ENCODE results near the gene SKA2. TPM values are rescaled to one million over a fixed set of nuclear protein-coding genes. Genes with fewer than 3 reads are reported as not detected.

Gene SKA2
- total and polyA plus RNA-seq, 9 of the 15 experiments (the other 6 are each of a cell fraction or from before 2014, with no cell fraction given) = 58.1 to 183 (median 133) TPM

DNA sequence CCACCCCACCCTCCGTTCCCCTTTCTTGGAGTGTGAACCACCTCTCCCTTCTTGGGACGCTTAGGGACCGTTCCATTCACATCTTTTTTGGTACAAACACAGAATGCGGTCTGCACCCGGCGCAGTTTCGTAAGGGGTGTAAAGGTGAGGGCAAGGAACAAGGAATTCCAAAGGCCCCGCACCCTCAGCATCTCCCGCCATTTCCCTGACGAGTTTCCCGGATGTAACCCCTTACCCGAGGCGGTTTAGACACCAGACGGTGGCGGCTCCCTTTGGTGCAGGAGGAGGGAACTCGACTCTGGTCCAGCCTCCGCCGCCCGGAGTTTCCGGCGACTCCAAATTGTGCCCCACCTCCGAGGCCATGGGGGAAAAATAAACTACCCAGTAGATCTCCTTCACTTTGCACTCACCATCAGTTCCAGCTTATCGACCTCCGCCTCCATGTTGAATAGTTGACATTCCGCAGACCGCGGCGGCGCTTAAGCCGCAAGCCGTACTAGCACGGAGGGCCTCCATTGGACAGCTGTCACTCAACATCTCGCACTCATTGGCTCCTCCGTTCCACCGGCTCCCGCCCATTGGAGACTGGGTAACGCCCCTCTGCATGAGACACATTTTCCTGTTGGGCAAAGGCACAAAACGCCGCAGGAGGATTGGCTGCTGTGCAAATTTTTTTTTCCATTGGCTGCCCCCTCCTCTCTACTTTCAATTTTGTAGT, at the start of gene SKA2 (continued):
- TF ChIP-seq, protein P1, sequence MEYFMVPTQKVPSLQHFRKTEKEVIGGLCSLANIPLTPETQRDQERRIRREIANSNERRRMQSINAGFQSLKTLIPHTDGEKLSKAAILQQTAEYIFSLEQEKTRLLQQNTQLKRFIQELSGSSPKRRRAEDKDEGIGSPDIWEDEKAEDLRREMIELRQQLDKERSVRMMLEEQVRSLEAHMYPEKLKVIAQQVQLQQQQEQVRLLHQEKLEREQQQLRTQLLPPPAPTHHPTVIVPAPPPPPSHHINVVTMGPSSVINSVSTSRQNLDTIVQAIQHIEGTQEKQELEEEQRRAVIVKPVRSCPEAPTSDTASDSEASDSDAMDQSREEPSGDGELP (CRISPR knock-in tag; IDR thresholded peaks at IDR 0.05; ENCODE audit: borderline replicate concordance) = peak; percentile 81
- peak in 1 of 2 experiments; percentile 82; a peak in 1 of 4 replicates for TF ChIP-seq HDAC1 (IDR thresholded peaks at IDR 0.05)
- TF ChIP-seq, protein P2, sequence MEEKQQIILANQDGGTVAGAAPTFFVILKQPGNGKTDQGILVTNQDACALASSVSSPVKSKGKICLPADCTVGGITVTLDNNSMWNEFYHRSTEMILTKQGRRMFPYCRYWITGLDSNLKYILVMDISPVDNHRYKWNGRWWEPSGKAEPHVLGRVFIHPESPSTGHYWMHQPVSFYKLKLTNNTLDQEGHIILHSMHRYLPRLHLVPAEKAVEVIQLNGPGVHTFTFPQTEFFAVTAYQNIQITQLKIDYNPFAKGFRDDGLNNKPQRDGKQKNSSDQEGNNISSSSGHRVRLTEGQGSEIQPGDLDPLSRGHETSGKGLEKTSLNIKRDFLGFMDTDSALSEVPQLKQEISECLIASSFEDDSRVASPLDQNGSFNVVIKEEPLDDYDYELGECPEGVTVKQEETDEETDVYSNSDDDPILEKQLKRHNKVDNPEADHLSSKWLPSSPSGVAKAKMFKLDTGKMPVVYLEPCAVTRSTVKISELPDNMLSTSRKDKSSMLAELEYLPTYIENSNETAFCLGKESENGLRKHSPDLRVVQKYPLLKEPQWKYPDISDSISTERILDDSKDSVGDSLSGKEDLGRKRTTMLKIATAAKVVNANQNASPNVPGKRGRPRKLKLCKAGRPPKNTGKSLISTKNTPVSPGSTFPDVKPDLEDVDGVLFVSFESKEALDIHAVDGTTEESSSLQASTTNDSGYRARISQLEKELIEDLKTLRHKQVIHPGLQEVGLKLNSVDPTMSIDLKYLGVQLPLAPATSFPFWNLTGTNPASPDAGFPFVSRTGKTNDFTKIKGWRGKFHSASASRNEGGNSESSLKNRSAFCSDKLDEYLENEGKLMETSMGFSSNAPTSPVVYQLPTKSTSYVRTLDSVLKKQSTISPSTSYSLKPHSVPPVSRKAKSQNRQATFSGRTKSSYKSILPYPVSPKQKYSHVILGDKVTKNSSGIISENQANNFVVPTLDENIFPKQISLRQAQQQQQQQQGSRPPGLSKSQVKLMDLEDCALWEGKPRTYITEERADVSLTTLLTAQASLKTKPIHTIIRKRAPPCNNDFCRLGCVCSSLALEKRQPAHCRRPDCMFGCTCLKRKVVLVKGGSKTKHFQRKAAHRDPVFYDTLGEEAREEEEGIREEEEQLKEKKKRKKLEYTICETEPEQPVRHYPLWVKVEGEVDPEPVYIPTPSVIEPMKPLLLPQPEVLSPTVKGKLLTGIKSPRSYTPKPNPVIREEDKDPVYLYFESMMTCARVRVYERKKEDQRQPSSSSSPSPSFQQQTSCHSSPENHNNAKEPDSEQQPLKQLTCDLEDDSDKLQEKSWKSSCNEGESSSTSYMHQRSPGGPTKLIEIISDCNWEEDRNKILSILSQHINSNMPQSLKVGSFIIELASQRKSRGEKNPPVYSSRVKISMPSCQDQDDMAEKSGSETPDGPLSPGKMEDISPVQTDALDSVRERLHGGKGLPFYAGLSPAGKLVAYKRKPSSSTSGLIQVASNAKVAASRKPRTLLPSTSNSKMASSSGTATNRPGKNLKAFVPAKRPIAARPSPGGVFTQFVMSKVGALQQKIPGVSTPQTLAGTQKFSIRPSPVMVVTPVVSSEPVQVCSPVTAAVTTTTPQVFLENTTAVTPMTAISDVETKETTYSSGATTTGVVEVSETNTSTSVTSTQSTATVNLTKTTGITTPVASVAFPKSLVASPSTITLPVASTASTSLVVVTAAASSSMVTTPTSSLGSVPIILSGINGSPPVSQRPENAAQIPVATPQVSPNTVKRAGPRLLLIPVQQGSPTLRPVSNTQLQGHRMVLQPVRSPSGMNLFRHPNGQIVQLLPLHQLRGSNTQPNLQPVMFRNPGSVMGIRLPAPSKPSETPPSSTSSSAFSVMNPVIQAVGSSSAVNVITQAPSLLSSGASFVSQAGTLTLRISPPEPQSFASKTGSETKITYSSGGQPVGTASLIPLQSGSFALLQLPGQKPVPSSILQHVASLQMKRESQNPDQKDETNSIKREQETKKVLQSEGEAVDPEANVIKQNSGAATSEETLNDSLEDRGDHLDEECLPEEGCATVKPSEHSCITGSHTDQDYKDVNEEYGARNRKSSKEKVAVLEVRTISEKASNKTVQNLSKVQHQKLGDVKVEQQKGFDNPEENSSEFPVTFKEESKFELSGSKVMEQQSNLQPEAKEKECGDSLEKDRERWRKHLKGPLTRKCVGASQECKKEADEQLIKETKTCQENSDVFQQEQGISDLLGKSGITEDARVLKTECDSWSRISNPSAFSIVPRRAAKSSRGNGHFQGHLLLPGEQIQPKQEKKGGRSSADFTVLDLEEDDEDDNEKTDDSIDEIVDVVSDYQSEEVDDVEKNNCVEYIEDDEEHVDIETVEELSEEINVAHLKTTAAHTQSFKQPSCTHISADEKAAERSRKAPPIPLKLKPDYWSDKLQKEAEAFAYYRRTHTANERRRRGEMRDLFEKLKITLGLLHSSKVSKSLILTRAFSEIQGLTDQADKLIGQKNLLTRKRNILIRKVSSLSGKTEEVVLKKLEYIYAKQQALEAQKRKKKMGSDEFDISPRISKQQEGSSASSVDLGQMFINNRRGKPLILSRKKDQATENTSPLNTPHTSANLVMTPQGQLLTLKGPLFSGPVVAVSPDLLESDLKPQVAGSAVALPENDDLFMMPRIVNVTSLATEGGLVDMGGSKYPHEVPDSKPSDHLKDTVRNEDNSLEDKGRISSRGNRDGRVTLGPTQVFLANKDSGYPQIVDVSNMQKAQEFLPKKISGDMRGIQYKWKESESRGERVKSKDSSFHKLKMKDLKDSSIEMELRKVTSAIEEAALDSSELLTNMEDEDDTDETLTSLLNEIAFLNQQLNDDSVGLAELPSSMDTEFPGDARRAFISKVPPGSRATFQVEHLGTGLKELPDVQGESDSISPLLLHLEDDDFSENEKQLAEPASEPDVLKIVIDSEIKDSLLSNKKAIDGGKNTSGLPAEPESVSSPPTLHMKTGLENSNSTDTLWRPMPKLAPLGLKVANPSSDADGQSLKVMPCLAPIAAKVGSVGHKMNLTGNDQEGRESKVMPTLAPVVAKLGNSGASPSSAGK (IDR thresholded peaks at IDR 0.05) = peak; percentile 55; the same call in 1 of the 2 replicates
- 0 out of 2 replicates have a peak, but pooled peaks have one; percentile 23 for TF ChIP-seq ELF2 (CRISPR knock-in tag; IDR thresholded peaks at IDR 0.05)

Data from K562 (cell line).